HEK293 (cell line): ENCODE data around the gene C2CD3.
"Not testable (repeated sequence)": the region's sequence is repeated elsewhere in the genome, so short reads cannot be mapped to it uniquely, and the experiment has no call there.

Experiments used
- CTCF ChIA-PET: fragments of 350-600 bp; formaldehyde crosslinking; extraction: SDS; loops from one replicate; lab custom pipeline; 2021; ENCODE audit warnings: antibody characterized with exemption; lab: Yijun Ruan, JAX
- POLR2A ChIA-PET: fragments of 300-600 bp; formaldehyde crosslinking; extraction: SDS; loops from one replicate; lab custom pipeline; 2020; ENCODE audit warnings: antibody characterized with exemption, inconsistent platforms; lab: Yijun Ruan, JAX
- H3K27ac ChIP-seq: fragments of 200-500 bp; sonication (Bioruptor generic); 2 replicates; pipeline ENCODE4 v1.5.1; 2014; ENCODE audit warnings: low read depth, low read length, control low read depth, inconsistent platforms; ENCODE audit errors: extremely low read depth
- H3K36me3 ChIP-seq, 2 experiments: fragments of 200-500 bp in 1 of 2; sonication (Bioruptor generic) in 1 of 2; 1 replicate in 1 of 2; 2 replicates in 1 of 2; pipeline ENCODE4 v1.5.1; 2014 to 2017; ENCODE audit warnings: inconsistent platforms in 2 of 2, low read length in 2 of 2; ENCODE audit not compliant: control insufficient read depth in 2 of 2, insufficient read depth in 1 of 2
- H3K4me1 ChIP-seq: fragments of 200-500 bp; sonication (Bioruptor generic); 2 replicates; pipeline ENCODE4 v1.5.1; 2014; ENCODE audit warnings: mild to moderate bottlenecking, low read length, inconsistent platforms; ENCODE audit not compliant: control insufficient read depth, insufficient read depth
- H3K4me3 ChIP-seq: 2 replicates; pipeline ENCODE4 v1.5.1; 2011; ENCODE audit warnings: low read depth, mild to moderate bottlenecking, control low read depth, low read length, moderate library complexity
- H3K9me3 ChIP-seq: fragments of 200-500 bp; sonication (Bioruptor generic); 2 replicates; pipeline ENCODE4 v1.5.1; 2014; ENCODE audit warnings: low read depth, low read length, inconsistent platforms; ENCODE audit not compliant: control insufficient read depth, insufficient read depth
- MEIS1 ChIP-seq: sonication (generic); formaldehyde crosslinking; IDR thresholded peaks from 2 replicates; pipeline ENCODE4 v1.8.1; 2022; ENCODE audit warnings: missing genetic modification reagents, mild to moderate bottlenecking, borderline replicate concordance
- ZNF112 ChIP-seq: fragments of 450-650 bp; formaldehyde crosslinking; IDR thresholded peaks from 2 replicates; pipeline ENCODE4 v1.5.0; 2017; ENCODE audit warnings: missing biosample characterization, missing genetic modification characterization
- ZNF146 ChIP-seq: fragments of 450-650 bp; formaldehyde crosslinking; IDR thresholded peaks from 2 replicates; pipeline ENCODE4 v1.5.1; 2016; ENCODE audit warnings: missing biosample characterization, missing genetic modification characterization
- ZNF571 ChIP-seq: fragments of 450-650 bp; formaldehyde crosslinking; IDR thresholded peaks from 2 replicates; pipeline ENCODE4 v1.5.0; 2017; ENCODE audit warnings: missing biosample characterization, missing genetic modification characterization
- ZNF658 ChIP-seq: fragments of 450-650 bp; formaldehyde crosslinking; IDR thresholded peaks from 2 replicates; pipeline ENCODE4; 2016; ENCODE audit warnings: missing biosample characterization, missing genetic modification characterization
- ZSCAN16 ChIP-seq: fragments of 450-650 bp; formaldehyde crosslinking; IDR thresholded peaks from 2 replicates; pipeline ENCODE4 v1.5.1; 2016; ENCODE audit warnings: missing biosample characterization, missing genetic modification characterization
- TF ChIP-seq, protein P1 (sequence below): fragments of 450-650 bp; formaldehyde crosslinking; IDR thresholded peaks from 2 replicates; pipeline ENCODE4 v1.5.1; 2016; ENCODE audit warnings: missing biosample characterization, missing genetic modification characterization
- TF ChIP-seq, protein P2 (sequence below): fragments of 450-650 bp; formaldehyde crosslinking; IDR thresholded peaks from 2 replicates; pipeline ENCODE4 v1.5.1; 2016; ENCODE audit warnings: missing biosample characterization, missing genetic modification characterization
- TF ChIP-seq, protein P3 (sequence below): fragments of 450-650 bp; formaldehyde crosslinking; IDR thresholded peaks from 2 replicates; pipeline ENCODE4 v1.5.1; 2017; ENCODE audit warnings: missing biosample characterization, missing genetic modification characterization
- TF ChIP-seq, protein P4 (sequence below): fragments of 450-650 bp; formaldehyde crosslinking; IDR thresholded peaks from 2 replicates; pipeline ENCODE4 v1.5.1; 2016; ENCODE audit warnings: missing biosample characterization, missing genetic modification characterization
- TF ChIP-seq, protein P5 (sequence below): fragments of 450-650 bp; formaldehyde crosslinking; optimal IDR thresholded peaks from 2 replicates; pipeline ENCODE3; 2016; ENCODE audit warnings: missing biosample characterization, mild to moderate bottlenecking, missing genetic modification characterization
- TF ChIP-seq, protein P6 (sequence below): fragments of 450-650 bp; formaldehyde crosslinking; IDR thresholded peaks from 2 replicates; pipeline ENCODE4 v1.5.1; 2017; ENCODE audit warnings: missing biosample characterization, mild to moderate bottlenecking, missing genetic modification characterization, moderate library complexity
- TF ChIP-seq, protein P7 (sequence below): fragments of 450-650 bp; formaldehyde crosslinking; IDR thresholded peaks from 2 replicates; pipeline ENCODE4 v1.5.1; 2016; ENCODE audit warnings: missing biosample characterization, missing genetic modification characterization

The C2CD3 gene

DNA sequence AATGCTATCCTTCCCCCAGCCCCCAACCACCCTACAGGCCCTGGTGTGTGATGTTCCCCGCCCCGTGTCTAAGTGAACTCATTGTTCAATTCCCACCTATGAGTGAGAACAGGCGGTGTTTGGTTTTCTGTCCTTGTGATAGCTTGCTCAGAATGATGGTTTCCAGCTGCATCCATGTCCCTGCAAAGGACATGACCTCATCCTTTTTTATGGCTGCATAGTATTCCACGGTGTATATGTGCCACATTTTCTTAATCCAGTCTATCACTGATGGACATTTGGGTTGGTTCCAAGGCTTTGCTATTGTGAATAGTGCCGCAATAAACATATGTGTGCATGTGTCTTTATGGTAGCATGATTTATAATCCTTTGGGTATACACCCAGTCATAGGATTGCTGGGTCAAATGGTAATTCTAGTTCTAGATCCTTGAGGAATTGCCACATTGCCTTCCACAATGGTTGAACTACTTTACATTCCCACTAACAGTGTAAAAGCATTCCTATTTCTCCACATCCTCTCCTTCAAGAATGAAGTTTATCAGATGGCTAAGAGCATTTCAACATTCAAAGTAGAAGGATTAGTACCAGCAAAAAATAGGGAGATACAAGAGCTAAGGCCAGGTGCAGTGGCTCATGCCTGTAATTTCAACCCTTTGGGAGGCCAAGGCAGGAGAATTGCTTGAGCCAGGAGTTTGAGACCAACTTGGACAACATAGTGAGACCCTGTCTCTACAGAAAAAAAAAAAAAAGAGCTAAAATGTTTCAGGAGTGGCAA is 50.4 kb downstream of the C2CD3 start:
- H3K4me1 ChIP-seq, H3K27ac ChIP-seq, H3K9me3 ChIP-seq, H3K4me3 ChIP-seq, POLR2A ChIA-PET: not testable (repeated sequence)
- peaks cover 3 to 20% of the 10 kb centered on the region in 2 experiments; a peak in 2 of 3 replicates for H3K36me3 ChIP-seq
- TF ChIP-seq, protein P1, sequence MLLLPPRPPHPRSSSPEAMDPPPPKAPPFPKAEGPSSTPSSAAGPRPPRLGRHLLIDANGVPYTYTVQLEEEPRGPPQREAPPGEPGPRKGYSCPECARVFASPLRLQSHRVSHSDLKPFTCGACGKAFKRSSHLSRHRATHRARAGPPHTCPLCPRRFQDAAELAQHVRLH (tag by site-specific recombination): peak; percentile 43; the same call in 1 of the 2 replicates
- peak; percentile 96 for TF ChIP-seq ZNF146 (tag by site-specific recombination)
- CTCF ChIA-PET: interaction anchor here (0.8 to 0.9 kb wide), 2 partner anchors 14 to 29 kb away, joined by 3 read pairs; no protein-coding TSS in a partner anchor

DNA sequence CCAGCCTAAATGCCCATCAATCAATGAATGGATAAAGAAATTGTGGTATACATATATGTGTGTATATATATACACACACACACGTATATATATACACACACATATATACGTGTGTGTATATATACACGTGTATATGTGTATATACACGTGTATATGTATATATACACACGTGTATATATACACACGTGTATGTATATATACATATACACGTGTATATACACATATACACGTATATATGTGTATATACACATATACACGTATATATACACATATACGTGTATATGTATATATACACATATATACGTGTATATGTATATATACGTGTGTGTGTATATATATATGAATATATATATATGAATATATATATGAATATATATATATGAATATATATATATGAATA is 54.1 kb downstream of the C2CD3 start:
- POLR2A ChIA-PET: no interaction called here
- CTCF ChIA-PET: no interaction called here
- Histone ChIP-seq H3K27ac (no peak overlapping the region), H3K4me3 (no peak overlapping the region), H3K36me3 (peaks cover 9 to 38% of the 10 kb centered on the region in 2 experiments), H3K4me1 (no peaks in the 10 kb centered on the region), H3K9me3 (no peaks in the 10 kb centered on the region)
- TF ChIP-seq ZNF658 (tag by site-specific recombination): no peak
- TF ChIP-seq ZNF112: no peak
- TF ChIP-seq, protein P2, sequence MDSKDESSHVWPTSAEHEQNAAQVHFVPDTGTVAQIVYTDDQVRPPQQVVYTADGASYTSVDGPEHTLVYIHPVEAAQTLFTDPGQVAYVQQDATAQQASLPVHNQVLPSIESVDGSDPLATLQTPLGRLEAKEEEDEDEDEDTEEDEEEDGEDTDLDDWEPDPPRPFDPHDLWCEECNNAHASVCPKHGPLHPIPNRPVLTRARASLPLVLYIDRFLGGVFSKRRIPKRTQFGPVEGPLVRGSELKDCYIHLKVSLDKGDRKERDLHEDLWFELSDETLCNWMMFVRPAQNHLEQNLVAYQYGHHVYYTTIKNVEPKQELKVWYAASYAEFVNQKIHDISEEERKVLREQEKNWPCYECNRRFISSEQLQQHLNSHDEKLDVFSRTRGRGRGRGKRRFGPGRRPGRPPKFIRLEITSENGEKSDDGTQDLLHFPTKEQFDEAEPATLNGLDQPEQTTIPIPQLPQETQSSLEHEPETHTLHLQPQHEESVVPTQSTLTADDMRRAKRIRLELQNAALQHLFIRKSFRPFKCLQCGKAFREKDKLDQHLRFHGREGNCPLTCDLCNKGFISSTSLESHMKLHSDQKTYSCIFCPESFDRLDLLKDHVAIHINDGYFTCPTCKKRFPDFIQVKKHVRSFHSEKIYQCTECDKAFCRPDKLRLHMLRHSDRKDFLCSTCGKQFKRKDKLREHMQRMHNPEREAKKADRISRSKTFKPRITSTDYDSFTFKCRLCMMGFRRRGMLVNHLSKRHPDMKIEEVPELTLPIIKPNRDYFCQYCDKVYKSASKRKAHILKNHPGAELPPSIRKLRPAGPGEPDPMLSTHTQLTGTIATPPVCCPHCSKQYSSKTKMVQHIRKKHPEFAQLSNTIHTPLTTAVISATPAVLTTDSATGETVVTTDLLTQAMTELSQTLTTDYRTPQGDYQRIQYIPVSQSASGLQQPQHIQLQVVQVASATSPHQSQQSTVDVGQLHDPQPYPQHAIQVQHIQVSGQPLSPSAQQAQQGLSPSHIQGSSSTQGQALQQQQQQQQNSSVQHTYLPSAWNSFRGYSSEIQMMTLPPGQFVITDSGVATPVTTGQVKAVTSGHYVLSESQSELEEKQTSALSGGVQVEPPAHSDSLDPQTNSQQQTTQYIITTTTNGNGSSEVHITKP (tag by site-specific recombination): no peak
- TF ChIP-seq, protein P3, sequence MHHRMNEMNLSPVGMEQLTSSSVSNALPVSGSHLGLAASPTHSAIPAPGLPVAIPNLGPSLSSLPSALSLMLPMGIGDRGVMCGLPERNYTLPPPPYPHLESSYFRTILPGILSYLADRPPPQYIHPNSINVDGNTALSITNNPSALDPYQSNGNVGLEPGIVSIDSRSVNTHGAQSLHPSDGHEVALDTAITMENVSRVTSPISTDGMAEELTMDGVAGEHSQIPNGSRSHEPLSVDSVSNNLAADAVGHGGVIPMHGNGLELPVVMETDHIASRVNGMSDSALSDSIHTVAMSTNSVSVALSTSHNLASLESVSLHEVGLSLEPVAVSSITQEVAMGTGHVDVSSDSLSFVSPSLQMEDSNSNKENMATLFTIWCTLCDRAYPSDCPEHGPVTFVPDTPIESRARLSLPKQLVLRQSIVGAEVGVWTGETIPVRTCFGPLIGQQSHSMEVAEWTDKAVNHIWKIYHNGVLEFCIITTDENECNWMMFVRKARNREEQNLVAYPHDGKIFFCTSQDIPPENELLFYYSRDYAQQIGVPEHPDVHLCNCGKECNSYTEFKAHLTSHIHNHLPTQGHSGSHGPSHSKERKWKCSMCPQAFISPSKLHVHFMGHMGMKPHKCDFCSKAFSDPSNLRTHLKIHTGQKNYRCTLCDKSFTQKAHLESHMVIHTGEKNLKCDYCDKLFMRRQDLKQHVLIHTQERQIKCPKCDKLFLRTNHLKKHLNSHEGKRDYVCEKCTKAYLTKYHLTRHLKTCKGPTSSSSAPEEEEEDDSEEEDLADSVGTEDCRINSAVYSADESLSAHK (tag by site-specific recombination): no peak
- no peak for TF ChIP-seq ZSCAN16 (tag by site-specific recombination)
- no peak for TF ChIP-seq ZNF571 (tag by site-specific recombination)
- TF ChIP-seq, protein P4, sequence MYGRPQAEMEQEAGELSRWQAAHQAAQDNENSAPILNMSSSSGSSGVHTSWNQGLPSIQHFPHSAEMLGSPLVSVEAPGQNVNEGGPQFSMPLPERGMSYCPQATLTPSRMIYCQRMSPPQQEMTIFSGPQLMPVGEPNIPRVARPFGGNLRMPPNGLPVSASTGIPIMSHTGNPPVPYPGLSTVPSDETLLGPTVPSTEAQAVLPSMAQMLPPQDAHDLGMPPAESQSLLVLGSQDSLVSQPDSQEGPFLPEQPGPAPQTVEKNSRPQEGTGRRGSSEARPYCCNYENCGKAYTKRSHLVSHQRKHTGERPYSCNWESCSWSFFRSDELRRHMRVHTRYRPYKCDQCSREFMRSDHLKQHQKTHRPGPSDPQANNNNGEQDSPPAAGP (tag by site-specific recombination): no peak

DNA sequence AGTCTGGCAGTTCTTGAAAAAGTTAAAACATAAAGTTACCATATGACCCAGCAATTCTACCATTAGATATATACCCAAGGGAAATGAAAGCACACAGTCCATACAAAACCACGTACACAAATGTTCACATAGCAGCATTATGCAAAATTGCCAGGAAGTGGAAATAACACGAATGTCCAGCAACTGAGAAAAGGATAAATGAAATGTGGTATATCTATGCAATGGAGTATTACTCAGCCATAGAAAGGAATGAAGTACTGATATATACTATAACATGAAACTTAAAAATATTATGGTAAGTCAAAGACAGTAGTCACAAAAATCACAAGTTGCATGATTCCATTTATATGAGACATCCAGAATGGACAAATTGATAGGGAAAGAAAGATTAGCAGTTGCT is 57.9 kb downstream of the C2CD3 start:
- ChIA-PET POLR2A (no interaction called here), CTCF (no interaction called here)
- H3K4me1 ChIP-seq: no peaks in the 10 kb centered on the region
- no peak overlapping the region for H3K27ac ChIP-seq
- no peak overlapping the region for H3K4me3 ChIP-seq
- H3K36me3 ChIP-seq: peaks cover 9 to 36% of the 10 kb centered on the region in 2 experiments
- TF ChIP-seq ZNF146 (tag by site-specific recombination) (peak; percentile 14; the same call in 1 of the 2 replicates), MEIS1 (no peak)
- TF ChIP-seq, protein P5, sequence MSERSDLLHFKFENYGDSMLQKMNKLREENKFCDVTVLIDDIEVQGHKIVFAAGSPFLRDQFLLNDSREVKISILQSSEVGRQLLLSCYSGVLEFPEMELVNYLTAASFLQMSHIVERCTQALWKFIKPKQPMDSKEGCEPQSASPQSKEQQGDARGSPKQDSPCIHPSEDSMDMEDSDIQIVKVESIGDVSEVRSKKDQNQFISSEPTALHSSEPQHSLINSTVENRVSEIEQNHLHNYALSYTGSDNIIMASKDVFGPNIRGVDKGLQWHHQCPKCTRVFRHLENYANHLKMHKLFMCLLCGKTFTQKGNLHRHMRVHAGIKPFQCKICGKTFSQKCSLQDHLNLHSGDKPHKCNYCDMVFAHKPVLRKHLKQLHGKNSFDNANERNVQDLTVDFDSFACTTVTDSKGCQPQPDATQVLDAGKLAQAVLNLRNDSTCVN (tag by site-specific recombination): no peak
- TF ChIP-seq, protein P6, sequence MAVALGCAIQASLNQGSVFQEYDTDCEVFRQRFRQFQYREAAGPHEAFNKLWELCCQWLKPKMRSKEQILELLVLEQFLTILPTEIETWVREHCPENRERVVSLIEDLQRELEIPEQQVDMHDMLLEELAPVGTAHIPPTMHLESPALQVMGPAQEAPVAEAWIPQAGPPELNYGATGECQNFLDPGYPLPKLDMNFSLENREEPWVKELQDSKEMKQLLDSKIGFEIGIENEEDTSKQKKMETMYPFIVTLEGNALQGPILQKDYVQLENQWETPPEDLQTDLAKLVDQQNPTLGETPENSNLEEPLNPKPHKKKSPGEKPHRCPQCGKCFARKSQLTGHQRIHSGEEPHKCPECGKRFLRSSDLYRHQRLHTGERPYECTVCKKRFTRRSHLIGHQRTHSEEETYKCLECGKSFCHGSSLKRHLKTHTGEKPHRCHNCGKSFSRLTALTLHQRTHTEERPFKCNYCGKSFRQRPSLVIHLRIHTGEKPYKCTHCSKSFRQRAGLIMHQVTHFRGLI (tag by site-specific recombination): no peak
- TF ChIP-seq, protein P7, sequence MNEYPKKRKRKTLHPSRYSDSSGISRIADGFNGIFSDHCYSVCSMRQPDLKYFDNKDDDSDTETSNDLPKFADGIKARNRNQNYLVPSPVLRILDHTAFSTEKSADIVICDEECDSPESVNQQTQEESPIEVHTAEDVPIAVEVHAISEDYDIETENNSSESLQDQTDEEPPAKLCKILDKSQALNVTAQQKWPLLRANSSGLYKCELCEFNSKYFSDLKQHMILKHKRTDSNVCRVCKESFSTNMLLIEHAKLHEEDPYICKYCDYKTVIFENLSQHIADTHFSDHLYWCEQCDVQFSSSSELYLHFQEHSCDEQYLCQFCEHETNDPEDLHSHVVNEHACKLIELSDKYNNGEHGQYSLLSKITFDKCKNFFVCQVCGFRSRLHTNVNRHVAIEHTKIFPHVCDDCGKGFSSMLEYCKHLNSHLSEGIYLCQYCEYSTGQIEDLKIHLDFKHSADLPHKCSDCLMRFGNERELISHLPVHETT (tag by site-specific recombination): no peak
- no peaks in the 10 kb centered on the region for H3K9me3 ChIP-seq
